Retinal pigment epithelial cell (primary cell): ENCODE measurements around the gene FA2H.
"Not testable (repeated sequence)": the region's sequence is repeated elsewhere in the genome, so short reads cannot be mapped to it uniquely, and the experiment has no call there.

Experiments used
- DNase-seq: peaks from one replicate; pipeline ENCODE4 v3.0.0-alpha.2; 2010; ENCODE audit warnings: low read depth
- H3K4me3 ChIP-seq: 2 replicates; pipeline ENCODE4 v1.5.1; 2011; ENCODE audit warnings: mild to moderate bottlenecking, low read length, control low read depth, moderate library complexity
- CTCF ChIP-seq: conservative IDR thresholded peaks from 2 replicates; pipeline ENCODE4 v1.5.1; 2011; ENCODE audit warnings: low read depth, low read length, control low read depth, inconsistent platforms

The FA2H gene

GRCh38 chr16:74769586-74770190, 4.9 kb downstream of the FA2H start:
- no peak for TF ChIP-seq CTCF
- DNase-seq = no peak
- no peak overlapping the region for H3K4me3 ChIP-seq

GRCh38 chr16:74768239-74768638, 6.4 kb downstream of the FA2H start:
- no peak for TF ChIP-seq CTCF
- no peak overlapping the region for H3K4me3 ChIP-seq

GRCh38 chr16:74767749-74768148, 6.9 kb downstream of the FA2H start:
- DNase-seq = no peak
- no peak for TF ChIP-seq CTCF
- H3K4me3 ChIP-seq = no peak overlapping the region

More at GRCh38 chr16:74768239-74768638, 6.4 kb downstream of the FA2H start:
- no peak for DNase-seq

- H3K4me3 ChIP-seq = no peak overlapping the region
- peak; percentile 11 for TF ChIP-seq CTCF
- DNase-seq = no peak
These were observed 7.9 kb downstream of the FA2H start for GRCh38 chr16:74766729-74767128.

- not testable (repeated sequence) for DNase-seq, H3K4me3 ChIP-seq
These were observed 10.4 kb downstream of the FA2H start for GRCh38 chr16:74764184-74764583.

- no peak for DNase-seq
- no peak for TF ChIP-seq CTCF
These were observed 13.0 kb downstream of the FA2H start for GRCh38 chr16:74761665-74762064.

GRCh38 chr16:74760007-74760767, 14.4 kb downstream of the FA2H start:
- peak; percentile 51 for DNase-seq
- no peak overlapping the region for H3K4me3 ChIP-seq
- TF ChIP-seq CTCF = no peak

More at GRCh38 chr16:74761665-74762064, 13.0 kb downstream of the FA2H start:
- H3K4me3 ChIP-seq = no peak overlapping the region
